Measurements from ENCODE around the gene FHAD1.

GRCh38 chr1:15215116-15215515 lies 31.9 kb upstream of the FHAD1 start:
- TF ChIP-seq CTCF (IDR thresholded peaks at IDR 0.05; ENCODE audit: poor library complexity) (no peak), EZH2phosphoT487 (IDR thresholded peaks at IDR 0.05; ENCODE audit: low read depth, severe bottlenecking, unreplicated experiment) (no peak), EZH2 (IDR thresholded peaks at IDR 0.05; ENCODE audit: borderline replicate concordance) (no peak)

All from hepatocyte (in vitro differentiated cells).